MM.1S (cell line): ENCODE data around the gene RICTOR.

Experiments used
- EZH2phosphoT487 ChIP-seq: fragments of 300-600 bp; sonication (generic); IDR thresholded peaks from 2 replicates; pipeline ENCODE4 v1.6.1; 2018; ENCODE audit warnings: antibody characterized with exemption, low read length
- TF ChIP-seq, protein P1 (sequence below): fragments of 300-600 bp; sonication (generic); IDR thresholded peaks from 2 replicates; pipeline ENCODE4 v1.5.1; 2016; ENCODE audit warnings: antibody characterized with exemption, low read length, mixed read lengths

DNA sequence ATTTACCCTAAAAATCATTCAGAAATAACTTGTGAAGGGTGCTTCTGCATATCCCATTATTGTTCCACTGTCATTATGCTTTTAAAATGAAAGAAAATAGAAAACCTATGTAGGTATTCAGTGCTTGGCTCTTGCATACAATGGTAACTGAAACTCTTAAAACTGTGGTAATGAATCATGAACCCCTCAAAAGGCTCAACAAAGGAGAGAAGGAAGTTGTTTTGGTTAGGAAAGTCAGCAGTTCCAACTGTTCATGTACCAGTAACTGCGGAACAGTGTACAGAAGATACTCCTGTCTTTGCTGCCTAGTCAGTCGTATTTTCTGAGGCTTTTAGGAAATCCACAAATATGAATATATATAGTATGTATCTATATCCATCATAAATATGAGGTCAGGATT, 132.3 kb downstream of the RICTOR start:
- TF ChIP-seq, protein P1, sequence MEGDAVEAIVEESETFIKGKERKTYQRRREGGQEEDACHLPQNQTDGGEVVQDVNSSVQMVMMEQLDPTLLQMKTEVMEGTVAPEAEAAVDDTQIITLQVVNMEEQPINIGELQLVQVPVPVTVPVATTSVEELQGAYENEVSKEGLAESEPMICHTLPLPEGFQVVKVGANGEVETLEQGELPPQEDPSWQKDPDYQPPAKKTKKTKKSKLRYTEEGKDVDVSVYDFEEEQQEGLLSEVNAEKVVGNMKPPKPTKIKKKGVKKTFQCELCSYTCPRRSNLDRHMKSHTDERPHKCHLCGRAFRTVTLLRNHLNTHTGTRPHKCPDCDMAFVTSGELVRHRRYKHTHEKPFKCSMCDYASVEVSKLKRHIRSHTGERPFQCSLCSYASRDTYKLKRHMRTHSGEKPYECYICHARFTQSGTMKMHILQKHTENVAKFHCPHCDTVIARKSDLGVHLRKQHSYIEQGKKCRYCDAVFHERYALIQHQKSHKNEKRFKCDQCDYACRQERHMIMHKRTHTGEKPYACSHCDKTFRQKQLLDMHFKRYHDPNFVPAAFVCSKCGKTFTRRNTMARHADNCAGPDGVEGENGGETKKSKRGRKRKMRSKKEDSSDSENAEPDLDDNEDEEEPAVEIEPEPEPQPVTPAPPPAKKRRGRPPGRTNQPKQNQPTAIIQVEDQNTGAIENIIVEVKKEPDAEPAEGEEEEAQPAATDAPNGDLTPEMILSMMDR = no peak
- TF ChIP-seq EZH2phosphoT487 = no peak
